Pulmonary artery endothelial cell (primary cell): ENCODE measurements around the gene ING1. TPM values are rescaled to one million over a fixed set of nuclear protein-coding genes. Genes with fewer than 3 reads are reported as not detected.
"Not testable (repeated sequence)": the region's sequence is repeated elsewhere in the genome, so short reads cannot be mapped to it uniquely, and the experiment has no call there.

Experiments used
- DNase-seq: peaks from one replicate; pipeline ENCODE4 v3.0.0-alpha.2; 2011; ENCODE audit warnings: low read depth, low spot score
- total RNA-seq: library from RNA; depleted of rRNA; stranded (reverse); fragments of >200 nt; gene quantifications from 2 replicates; pipeline ENCODE4 v1.2.3, GENCODE V29; 2014

Gene ING1
- 17.5 and 22.3 TPM in 2 replicates for total RNA-seq

GRCh38 chr13:110713642-110713952, at the start of gene ING1:
Gene ING1, plus strand, starts transcription at chr13:110713700. Its CDS starts 450 bp downstream, at chr13:110714150.
- DNase-seq: no peak

GRCh38 chr13:110664041-110664440, 49.5 kb upstream of the ING1 start:
- no peak for DNase-seq

- no peak for DNase-seq
These were observed 48.8 kb upstream of the ING1 start for GRCh38 chr13:110664673-110665072.

- DNase-seq: no peak
These were observed 47.8 kb upstream of the ING1 start for GRCh38 chr13:110665491-110666254.

- DNase-seq: no peak
These were observed 47.3 kb upstream of the ING1 start for GRCh38 chr13:110666255-110666533.

GRCh38 chr13:110669036-110669435, 44.5 kb upstream of the ING1 start:
- DNase-seq: no peak

- DNase-seq: not testable (repeated sequence)
These were observed 43.7 kb upstream of the ING1 start for GRCh38 chr13:110669814-110670213.

- no peak for DNase-seq
These were observed 36.6 kb upstream of the ING1 start for GRCh38 chr13:110676595-110677587.

- no peak for DNase-seq
These were observed 35.6 kb upstream of the ING1 start for GRCh38 chr13:110677731-110678545.

- no peak for DNase-seq
These were observed 32.6 kb upstream of the ING1 start for GRCh38 chr13:110680852-110681251.

GRCh38 chr13:110681868-110682550, 31.5 kb upstream of the ING1 start:
- no peak for DNase-seq

- no peak for DNase-seq
These were observed 30.8 kb upstream of the ING1 start for GRCh38 chr13:110682746-110683145.

- no peak for DNase-seq
These were observed 30.2 kb upstream of the ING1 start for GRCh38 chr13:110683203-110683883.

- DNase-seq: no peak
These were observed 29.6 kb upstream of the ING1 start for GRCh38 chr13:110683921-110684320.

- no peak for DNase-seq
These were observed 29.0 kb upstream of the ING1 start for GRCh38 chr13:110684388-110685056.

- no peak for DNase-seq
These were observed 28.0 kb upstream of the ING1 start for GRCh38 chr13:110685305-110686020.

GRCh38 chr13:110687736-110688135, 25.8 kb upstream of the ING1 start:
- no peak for DNase-seq

- DNase-seq: no peak
These were observed 24.5 kb upstream of the ING1 start for GRCh38 chr13:110689041-110689440.

GRCh38 chr13:110689711-110690110, 23.8 kb upstream of the ING1 start:
- DNase-seq: no peak
